ENCODE results near the gene MUC2. TPM values are rescaled to one million over a fixed set of nuclear protein-coding genes. Genes with fewer than 3 reads are reported as not detected.

The MUC2 gene
- total RNA-seq, 1 experiment from 2014 or later = not detected

DNA sequence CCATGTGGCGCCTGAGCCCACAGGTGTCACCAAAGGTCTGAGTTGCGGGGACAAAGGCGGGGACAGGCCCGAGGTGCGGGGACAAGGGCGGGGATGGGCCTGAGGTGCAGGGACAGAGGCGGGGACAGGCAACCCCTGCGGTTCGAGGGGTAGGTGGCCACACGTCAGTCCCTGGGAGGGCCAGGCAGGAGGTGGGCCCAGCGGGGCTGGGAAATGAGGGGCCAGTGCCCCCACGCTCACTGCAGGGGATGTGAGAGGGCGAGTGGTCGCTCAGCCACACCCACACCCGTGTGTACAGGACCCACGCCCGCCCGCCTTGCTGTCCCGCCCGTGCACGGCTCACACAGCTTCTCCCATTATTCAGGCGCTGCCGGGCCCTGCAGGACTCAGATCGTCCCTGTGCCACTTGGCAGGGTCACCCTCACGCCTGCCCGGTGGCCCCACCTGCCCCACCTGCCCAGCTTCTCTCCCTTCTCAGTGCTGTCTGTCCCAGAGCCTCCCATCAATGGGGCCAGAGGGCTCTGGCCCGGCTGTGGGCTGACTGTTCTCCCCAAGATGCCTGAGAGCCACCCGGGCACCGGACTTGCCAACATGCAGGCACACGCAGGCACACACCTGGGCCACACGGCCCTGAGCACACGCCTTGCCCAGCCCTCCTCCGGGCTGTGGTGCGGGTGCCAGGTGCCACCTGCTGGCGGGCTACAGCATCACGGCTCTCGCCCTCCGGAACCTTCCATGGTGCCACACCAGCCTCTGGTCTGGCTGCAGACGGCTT is 23.9 kb upstream of the MUC2 start:
- DNase-seq (ENCODE audit: low spot score) = peak; percentile 71

DNA sequence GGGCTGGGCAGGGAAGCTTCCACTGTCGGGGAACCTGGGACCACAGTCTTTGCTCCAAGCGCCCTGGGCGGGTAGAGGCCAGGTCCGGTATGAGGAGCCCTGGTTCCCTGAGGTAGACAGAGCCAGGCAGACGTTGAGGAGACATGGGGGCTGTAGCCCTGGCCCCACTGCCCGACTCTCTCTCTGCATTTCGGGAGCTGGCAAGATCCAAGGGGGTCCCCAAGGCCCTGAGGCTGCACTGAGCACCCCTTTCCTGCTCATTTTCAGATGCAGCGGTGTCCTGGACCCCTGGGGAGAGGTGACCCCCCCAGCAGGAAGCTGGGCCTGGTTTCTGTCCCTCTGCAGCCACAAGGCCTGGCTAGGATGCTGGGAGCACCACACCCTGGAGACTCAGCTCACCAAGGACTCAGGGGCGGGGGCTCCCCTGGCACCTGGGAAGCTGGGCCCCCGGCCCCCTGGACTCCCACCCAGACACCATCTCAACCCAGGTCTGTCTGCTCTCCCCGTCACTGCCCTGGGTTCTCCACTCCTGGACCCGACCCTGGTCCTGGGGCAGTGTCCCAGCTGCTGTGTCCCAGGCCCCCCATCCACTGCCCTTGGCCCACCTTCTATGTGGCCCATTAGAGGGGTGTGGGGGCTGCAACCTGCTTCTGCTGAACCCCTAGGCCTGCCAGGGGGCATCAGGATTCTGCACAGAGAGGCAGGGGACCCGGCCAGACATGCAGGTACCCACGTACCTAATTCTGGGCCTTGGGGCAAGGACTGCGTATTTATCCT is 23.1 kb upstream of the MUC2 start:
- DNase-seq (ENCODE audit: low spot score) = no peak

DNA sequence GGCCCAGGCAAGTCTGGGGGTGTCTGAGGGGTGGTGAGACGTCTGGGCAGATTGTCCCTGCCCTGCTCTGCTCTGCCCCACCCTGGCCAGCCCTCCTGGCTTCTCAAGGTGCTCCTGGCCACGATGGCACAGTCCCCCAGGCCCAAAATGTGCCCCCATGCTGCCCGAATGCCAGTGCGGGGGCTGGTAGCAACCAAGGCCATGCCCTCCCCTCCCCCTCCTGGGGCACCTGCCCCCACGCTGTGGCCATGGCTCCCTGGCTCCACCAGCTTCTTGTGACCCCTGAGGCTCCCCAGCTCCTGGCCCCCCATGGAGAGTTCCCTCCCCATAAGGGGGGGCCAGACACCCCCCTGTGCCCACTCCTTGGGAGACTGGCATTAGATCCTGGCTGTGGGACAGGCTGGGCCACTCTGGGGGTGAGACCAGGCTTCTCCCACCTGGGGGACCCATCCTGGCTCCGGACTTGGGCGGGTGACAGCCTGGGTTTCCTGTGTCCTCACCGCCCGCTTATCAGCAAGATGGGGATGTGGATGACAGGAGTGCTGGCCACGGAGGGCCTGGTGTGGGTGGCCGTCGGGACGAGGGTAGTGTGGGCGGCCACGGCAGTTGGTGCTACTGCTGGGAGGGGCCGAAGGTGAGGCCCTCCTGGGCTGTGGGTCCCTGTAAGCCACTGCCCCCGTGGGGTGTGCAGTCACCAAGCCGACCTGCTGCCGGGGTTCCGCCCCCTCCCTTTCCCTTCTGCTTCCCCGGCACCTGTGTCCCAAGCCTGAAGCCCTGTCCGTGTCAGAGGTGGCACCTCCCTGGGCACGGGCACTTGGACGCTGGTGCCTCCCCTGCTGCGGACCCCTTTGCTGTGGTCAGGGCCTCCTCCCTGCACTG is 22.3 kb upstream of the MUC2 start:
- no peak for DNase-seq (ENCODE audit: low spot score)

DNA sequence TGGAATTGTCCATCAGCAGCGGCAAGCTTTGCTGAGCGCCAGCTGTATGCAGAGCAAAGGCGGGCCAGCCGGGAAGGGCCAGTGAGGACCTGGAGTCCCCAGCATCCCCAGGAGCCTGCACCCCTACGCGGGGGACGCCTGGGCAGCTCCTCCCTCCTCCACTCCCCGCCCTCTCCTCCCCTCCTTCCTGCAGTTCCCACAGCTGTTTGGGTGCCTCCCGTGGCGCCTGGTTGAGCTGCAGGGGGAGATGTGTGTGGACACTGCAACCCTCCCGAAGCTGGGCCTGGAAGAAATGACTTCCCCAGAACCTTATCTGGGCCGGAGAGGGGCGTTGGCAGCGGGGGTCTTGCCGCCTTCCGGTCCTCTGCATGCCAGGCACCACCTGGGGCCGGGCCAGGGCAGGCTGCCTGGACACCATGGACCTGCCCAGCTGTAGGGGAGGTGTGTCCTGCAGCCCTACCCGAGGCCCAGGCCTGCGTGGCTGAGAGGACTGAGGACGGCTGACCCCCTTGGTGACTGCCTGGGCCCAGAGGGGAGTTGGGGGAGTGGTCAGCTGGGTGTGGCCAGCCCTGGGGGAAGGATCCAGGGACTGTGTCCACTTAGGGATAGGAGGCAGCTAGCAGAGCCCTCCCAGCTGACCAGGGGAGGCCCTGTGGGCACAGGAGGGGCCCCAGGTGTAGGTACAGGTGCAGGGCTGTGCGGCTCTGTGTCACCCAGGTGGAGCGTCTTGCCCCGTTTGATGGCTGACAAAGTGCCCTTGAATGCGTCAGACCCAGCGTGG is 21.4 kb upstream of the MUC2 start:
- no peak for DNase-seq (ENCODE audit: low spot score)

DNA sequence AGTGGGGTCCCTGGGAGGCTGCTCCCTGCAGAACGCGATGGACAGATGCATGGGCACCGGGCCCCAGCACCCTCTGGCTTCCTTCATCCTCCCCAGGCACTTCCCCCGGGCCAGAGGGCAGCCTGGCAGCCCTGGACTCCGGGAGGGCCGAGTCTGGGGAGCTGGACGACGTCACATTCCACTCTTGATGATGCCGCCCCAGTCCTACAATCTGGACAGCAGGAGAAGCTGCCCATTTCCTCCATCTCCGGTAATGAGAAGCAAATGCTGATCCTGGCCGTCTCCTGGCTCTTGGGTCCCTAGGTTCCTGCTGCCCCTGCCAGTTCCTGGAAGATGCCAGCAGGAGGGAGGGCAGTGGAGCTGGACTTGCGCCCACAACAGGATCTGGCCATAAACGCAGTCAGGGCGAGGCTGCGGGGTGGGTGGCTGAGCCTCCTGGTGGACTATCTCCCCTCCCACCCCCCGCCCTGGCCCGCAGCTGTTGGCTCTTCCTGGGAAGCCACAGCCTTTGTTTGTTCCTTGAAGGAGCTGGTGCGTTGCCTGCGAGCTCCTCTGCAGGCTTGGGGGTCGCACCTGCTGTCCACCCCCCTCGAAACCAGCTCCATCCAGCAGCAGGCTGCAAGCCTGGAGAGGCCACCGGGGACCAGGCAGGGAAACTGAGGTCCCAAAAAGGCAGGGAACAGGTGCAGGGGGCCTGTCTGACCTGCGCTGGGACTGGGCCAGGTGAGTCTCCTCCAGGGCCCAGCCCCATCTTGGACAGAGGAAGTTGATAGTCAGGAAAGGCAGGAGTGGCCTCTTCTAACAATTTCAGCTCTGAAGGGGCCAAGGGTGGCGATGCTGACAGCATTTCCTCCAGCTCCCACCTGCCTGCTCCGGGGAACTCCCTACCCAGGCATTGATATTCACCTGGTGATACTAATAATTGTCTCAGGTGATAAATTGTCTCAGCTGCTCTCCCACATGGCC is 20.2 kb upstream of the MUC2 start:
- DNase-seq (ENCODE audit: low spot score) = no peak

DNA sequence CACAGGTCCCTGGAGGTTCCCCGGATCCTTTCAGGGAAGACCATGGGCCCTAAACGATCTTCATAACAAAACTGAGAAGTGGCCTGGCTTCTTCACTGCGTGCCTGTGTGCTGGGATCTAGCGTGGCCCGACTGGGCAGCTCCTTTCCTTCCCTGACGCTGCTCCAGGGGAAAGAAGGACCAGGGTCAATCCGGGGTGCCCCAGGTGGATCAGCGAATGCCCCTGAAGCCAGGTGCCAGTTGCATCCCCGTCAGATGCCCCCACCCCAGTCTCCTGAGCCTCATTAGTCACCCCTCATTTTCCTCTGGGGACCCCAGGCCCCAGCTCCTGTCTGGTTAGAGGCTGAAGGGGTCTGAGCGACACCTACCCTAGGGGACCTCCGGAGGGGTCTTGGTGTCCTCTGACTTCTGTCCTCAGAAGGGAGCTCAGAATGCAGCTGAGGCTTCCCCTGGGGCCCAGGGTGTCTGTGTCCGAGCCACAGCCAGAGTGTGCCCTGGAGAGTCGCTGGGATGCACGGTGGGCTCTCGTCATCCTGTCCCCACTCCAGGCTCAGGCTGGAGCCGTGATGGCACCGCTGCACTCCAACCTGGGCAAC is 19.5 kb upstream of the MUC2 start:
- DNase-seq (ENCODE audit: low spot score) = no peak

DNA sequence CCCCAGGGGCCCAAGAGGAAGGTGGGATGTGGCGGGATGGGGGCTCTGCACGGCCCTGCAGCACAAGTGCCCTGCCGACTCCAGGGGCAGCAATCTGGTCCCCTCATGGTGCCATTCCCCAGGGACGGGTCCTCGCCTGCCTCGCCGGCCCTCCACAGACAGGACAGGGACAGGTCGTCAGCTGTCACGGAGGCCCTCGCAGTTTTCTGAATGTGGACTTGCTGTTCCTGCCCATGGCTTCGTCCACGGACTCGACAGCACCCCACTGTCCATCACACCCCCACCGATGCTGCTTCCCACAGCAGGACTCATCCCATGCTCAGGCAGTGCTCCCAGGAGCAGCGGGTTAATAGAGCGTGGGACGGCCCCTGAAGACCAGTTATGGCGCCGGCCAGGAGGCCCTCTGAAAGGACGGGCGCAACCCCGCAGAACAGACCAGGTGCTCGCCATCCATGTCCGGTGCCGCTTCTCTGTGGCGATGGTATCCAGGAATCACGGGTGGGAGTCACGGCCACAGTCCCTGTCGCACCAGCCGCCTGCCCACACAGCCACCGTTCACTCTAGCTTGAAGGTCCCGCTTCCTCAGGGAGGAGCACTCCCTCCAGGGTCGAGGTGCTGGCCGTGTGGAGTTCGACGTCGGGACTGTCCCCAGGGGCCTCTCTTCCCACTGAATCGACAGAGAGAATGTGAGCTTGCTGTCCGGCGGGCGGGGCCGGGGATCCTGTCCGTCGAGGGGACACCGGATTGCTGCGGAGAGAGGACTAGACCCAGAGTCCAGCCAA is 18.5 kb upstream of the MUC2 start:
- no peak for DNase-seq (ENCODE audit: low spot score)

DNA sequence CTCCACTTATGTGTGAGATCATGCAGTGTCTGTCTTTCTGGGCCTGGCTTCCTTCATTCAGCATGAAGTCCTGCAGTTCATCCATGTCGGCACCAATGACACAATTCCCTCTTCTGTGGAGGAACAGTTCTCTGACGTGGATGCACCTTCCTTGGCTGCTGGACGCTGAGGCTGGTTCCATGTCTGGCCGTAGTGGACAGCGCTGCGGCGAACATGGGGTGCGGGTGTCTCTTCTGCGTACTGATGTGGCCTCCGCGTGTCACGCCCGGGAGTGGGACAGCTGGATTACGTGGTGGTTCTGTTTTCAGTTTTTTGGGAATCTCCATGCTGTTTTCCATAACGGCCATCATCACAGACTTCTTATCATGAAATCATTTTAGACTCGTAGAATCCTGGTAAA is 16.9 kb upstream of the MUC2 start:
- no peak for DNase-seq (ENCODE audit: low spot score)

DNA sequence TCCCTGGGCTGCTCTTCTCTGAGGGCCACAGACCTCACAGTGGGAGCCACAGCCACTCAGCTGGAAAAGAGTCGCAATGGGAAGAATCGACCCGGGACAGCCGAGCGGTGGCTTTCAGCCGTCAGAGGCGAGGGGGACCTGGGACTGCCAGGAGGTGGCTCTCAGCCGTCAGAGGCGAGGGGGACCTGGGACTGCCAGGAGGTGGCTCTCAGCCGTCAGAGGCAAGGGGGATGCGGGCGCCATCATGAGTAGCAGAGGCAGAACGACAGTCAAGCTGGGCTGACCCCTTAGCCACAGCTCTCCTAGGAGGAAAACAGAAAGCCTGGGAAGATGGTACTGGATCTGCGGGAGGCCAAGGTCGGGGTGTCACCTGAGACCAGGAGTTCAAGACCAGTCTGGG is 14.9 kb upstream of the MUC2 start:
- DNase-seq (ENCODE audit: low spot score) = no peak

DNA sequence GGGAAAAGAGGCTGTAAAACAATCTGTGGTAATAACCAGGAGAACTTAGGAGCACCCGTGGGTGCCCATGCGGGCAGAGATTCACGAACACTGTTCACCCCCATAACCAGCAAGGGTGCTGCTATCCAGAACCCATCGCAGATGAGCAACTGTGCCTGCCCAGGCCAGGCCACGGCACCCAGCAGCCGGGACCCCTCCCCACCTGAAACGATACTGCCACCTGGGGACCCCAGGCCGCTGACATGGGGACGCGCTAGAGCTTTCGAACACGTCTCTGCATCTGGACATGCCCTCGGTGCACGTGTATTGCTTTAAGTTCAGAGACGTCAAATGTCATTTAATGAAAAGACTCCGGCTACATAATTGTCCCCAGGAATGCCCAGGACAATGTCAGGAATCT is 14.3 kb upstream of the MUC2 start:
- DNase-seq (ENCODE audit: low spot score) = no peak

DNA sequence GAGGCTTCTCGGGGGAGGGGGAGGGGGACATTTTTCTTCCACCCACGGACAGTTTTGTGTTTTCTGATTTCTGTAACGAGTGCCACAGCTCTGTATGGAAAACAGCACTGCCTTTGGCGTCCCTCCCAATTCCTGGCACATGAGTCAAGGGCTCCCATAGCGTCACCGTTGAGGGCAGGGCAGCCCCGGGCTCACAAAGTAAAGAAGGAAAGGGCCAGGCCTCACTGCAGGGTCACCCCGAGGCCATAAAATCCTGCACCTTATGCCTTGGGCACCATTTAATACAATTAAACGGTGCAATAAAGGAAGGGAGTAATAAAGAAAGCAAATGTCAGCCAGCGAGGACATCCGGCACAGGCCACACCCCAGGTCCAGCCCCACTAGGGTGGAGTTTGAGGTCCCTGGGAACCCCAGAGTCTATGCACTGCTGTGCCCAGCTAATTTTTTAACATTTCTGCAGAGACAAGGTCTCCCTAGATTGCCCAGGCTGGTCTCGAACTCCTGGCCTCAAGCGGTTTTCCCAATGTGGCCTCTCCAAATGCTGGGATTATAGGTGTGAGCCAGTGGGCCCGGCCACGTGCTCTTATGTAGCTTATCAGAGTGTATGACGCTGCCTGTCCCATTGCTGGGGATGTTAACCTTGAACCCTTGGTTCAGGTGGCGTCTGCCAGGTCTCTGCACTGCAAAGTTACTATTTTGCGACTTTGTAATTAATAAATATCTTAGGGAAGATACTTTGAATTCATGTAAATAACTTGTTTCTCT is 13.6 kb upstream of the MUC2 start:
- DNase-seq (ENCODE audit: low spot score) = peak; percentile 62

DNA sequence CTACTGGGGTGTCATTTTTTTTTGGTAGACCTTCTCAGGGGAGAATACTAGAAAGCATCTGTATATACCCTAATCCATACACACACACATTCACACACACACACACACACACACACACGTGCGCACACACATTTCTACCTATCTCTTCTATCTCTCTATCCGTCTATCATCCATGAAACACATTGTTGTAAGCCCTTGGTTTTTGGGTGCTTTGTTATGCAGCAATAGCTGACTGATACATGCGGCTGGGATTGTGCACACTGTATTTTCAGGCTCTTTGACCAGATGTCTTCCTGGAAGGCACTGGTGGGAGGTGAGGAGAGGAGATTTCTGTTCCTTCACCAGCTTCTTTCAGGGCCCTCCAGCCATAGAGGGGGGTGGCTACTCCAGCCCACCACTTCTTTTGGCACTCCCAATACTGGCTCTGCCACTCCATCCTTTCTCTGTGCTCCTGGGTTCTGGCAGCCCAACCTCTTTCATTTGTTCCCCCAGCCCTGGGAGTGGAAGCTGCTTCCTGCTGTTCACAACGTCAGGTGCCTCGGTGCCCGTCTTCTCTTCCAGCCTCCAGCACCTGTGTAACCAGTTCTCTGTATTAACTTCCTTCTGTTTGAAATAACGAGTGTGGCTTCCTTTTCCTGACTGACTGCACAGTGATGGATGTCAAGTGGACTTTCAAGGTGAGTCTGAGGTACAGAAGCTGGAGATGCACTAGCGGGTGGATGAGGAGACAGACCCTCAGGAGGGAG is 12.4 kb upstream of the MUC2 start:
- DNase-seq (ENCODE audit: low spot score) = no peak

DNA sequence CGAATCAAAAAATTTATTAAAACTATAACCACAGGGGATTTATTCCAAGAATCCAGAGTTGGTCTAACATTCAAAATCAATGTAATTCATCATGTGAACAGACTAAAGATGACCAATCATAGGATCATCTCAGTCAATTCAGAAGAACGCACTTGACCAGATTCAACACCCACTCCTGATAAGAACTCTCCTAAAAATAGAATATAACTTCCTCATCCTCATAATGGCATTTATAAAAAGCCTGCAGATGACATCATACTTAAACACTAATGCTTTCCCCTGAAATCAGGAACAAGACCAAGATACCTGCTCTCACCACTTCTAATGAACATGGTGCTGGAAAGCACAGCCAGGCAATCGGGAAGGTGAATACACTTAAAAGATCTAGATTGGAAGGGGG is 10.5 kb upstream of the MUC2 start:
- no peak for DNase-seq (ENCODE audit: low spot score)

DNA sequence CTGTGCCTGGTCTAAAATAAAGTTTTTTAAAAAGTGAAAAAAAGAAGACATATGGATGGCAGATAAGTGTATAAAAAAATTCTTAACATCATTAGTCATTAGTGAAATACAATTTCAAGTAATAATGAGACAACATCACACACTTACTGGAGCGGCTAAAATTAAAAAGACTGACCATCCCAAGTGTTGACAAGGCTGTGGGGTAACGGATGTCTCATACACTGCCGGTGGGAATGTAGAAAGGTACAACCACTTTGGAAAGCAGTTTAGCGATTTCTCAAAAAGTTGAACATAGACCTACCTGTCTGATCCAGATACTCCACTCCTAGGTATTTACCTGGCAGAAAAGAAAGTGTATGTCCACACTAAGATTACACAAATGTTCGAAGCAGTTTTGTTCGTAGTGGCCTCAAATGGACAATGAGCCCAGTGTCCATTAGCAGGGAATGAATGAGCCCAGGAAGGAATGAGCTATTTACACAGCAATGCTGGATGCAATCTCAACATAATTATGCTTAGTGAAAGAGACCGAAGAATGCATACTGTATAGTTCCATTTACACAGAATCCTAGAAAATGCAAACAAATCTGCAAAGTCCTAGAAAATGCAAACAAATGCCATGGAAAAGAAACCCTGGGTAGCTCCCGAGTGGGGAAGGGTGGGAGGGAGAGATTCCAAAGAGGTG is 6.7 kb upstream of the MUC2 start:
- no peak for DNase-seq (ENCODE audit: low spot score)

DNA sequence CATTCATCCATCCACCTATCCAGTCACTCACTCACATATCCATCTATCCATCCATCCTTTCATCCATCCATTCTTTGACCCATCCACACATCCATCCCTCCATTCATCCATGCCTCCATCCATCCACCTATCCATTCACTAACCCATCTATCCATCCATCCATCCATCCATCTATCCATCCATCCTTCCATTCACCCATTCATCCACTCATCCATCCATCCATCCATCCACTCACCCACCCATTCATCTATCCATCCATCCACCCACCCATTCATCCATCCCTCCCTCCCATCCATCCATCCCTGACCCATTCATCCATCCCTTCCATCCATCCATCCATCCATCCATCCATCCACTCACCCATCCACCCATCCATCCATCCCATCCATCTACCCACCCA is 4.9 kb upstream of the MUC2 start:
- no peak for DNase-seq (ENCODE audit: low spot score)

DNA sequence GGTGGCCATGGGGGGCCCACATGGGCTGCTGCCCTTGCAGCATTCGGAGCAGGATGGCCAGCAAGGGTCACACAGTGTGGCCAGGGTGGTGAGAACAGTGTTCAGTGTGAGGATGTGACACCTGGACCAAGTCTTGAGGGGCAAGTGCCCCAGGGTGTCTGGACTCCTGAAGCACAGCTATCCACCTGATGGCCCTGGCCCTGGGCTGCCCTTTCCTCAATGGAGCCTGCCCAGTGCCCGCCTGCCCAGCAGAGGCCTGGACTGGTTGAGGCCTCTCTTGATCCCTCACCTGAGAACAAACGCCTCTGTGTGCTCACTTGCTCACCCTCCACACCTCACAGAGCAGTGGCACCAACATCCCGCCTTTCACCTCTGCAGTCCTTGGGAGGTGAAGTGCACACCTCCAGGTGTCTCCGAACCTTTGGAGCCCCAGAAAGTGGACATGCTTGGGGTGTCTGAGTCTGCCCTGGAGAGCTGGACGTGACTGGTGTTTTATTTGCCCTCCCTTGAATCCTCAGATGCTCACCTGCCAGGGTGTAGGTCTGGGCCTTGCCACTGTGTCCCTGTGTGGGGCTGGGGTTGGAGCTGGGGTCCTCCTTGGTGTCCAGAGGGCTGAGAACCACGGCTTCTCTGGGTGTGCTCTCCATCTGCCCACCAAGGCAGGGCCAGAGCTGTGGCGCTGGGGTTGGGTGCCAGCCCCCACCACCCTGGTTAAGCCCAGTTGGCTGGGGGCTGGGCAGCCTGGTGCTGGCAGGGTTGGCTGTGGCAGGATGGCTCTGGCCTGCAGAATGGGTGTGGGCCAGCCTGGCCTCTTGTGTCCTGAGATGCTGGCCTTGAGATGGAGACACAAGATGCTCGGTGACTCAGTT is 3.8 kb upstream of the MUC2 start:
- no peak for DNase-seq (ENCODE audit: low spot score)

All from H4 (cell line).